HG03095 (cell line): ENCODE measurements around the gene ALDH1A1.

Experiments
- ATAC-seq: cut with Tn5 transposase; IDR thresholded peaks from one replicate; pipeline ENCODE4 v1.9.1; 2021; ENCODE audit warnings: moderate library complexity; ENCODE audit not compliant: unreplicated experiment

Gene ALDH1A1

DNA sequence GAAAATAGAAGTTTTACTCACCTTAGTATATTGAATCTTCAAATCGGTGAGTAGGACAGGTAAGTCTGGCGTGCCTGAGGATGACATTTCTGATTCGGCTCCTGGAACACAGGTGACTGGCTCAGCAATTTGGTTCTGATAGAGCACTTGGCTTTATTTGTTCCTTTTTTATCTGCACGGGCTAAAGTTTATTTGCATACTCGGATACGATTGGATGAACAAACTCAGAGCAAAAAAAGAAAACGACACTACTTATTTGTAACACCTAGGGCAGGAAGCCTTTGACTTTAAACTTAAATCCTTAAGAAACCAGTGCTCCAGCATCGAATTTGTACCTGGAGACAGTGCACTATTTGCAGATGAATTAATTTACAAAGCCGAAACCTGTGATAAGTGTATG is at the start of gene ALDH1A1:
ALDH1A1 (minus strand) TSS at position 140 of the 400 bp plus-strand sequence; CDS start at position 87, 53 bp downstream.
- no peak for ATAC-seq

DNA sequence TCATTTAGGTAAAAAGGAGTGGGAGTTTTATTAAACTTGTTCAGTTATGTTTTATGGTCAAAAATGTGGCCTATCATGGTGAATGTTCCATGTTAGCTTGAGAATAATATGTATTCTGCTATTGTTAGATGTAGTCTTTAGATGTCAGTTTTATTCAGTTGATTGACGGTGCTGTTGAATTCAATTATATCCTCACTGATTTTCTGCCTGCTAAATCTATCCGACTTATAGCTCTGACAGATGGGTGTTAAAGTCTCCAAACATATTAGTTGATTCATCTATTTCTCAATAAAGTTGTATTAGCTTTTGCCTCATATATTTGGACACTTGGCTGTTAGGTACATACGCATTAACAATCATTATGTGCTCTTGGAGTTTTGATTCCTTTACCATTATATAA is 49.0 kb upstream of the ALDH1A1 start:
- no peak for ATAC-seq

DNA sequence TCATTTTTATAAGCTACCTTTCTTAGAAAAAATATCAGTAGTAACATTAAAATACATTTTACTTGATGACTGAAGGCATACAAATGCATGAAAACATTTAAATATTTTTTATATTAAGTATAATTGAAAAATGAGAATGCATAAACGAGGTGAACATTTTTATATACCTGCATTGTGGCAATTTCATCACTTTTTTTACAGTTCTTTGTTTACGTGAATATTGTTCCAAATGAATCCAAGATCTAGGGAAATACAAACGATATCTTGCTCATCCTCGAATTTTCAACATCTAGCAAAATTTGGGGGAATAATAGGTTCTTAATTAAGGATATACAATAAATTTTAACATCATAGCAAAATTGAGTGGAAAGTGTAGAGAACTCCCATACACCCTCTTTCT is 45.5 kb upstream of the ALDH1A1 start:
- ATAC-seq = no peak

DNA sequence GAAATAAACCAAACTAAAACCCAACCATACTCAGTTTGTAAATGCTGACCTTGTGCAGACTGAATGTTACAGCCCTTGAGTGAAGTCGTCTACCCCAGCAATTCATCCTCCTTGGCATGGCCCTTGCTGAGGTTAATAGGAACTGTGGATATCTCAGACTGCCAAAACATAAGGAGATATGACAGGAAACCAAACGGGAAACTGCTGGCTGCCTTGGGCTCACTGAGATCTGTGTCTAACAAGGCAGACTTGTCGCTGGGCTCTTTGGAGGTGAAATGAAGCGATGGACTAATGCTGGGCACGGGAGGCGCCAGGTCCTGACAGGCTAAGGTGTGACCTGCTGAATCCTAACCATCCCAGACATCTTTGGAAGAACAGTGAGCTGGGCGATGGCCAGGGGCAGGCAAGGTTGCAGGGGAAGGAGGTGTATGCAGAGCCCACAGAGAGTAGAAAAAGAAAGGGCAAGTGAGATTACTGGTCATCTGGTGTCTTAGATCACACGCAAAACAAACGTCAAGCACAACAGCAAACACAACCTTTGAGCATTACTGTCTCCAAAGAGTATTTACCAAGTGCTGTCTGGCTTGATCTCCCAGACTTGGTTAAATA is 44.6 kb upstream of the ALDH1A1 start:
- no peak for ATAC-seq

DNA sequence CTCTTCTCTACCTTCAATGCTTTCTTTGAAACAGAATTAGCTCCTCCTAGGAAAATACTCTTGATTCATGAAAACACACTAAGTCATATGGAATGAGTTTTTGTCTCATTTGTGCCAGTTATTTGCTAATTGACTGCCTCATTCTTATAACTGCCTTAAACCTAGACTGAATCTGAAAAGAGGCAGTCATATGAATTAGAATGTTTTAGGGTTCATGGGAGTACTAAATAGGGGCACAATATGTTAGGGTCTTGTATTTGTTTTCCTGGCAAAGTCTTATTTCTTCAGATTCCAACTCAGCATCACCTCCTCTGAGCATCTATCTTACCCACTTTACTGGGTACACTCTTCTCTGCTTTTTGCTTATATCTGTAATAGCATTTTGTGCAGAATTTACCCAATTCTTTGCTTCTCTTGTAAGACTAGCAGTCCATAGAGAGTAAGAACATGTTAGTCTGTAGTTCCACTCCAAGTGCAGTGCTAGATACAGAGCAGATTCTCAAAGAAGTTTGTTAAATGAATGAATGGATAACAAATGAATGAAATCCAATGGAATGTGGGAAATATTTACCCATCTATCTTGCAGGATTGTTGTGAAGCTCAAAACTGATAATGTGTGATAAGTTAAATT is 43.9 kb upstream of the ALDH1A1 start:
- ATAC-seq = no peak

DNA sequence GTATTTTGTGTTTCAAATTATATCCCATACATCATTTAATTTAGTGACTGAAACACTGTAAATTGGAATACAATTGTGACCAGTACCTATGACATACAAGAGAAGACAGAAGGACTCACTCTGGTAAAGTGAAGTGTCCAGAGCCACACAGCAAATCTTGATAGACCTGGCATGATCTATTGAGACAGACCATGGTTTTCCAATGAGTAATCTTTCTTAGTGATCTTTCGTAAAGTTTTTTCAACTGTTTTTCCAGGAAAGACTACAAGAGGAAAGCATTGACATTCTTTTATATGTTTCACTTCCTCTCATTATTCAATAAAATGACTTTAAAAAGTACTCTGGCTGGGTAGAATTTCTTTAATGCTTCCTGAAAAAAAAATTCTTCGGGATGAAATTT is 43.3 kb upstream of the ALDH1A1 start:
- ATAC-seq = no peak

DNA sequence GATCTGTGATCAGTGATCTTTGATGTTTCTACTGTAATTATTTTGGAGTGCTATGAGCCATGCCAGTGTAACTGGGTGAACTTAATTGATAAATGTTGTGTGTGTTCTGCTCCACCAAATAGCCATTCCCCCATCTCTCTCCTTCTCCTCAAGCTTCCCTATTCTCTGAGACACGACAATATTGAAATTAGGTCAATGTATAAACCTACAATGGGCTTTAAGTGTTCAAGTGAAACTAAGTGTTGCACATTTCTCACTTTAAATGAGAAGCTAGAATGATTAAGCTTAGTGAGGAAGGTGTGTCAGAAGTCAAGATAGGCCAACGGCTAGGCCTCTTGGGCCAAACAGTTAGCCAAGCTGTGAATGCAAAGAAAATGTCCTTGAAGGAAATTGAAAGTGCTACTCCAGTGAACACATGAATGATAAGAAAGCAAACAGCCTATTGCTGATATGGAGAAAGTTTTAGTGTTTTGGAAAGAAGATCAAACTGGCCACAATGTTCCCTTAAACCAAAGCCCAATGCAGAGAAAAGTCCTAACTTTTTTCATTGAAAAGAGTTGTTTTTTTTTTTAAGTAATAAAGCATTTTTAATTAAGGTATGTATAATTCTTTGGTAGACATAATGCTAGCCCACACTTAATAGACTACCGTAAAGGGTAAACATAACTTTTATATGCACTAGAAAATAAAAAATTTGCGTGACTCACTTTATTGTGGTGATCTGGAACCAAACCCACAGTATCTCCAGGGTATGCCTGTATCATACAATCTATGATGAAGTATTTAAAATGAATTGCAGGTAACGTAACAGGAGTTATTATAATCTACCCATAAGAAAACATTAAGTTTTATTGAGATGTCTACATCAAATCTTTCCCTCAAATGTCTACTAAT is 42.5 kb upstream of the ALDH1A1 start:
- no peak for ATAC-seq

DNA sequence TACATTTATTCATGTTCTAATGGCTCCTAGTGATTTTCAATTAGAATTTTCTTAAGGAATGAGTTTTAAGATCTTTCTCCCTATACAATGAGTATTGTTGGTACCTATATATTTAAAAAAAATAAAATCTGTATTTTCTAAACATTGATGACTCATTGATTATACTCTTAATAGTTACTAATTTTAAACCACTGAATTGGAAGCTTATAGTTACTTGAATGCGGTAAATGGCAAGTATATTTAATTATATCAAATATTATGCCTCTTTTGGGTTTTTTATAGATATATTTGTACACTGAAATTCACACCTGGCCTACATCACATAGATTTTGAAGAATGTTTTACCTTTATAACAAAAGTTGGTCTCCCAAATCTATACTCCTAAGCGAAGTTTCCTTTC is 38.9 kb upstream of the ALDH1A1 start:
- ATAC-seq = no peak

DNA sequence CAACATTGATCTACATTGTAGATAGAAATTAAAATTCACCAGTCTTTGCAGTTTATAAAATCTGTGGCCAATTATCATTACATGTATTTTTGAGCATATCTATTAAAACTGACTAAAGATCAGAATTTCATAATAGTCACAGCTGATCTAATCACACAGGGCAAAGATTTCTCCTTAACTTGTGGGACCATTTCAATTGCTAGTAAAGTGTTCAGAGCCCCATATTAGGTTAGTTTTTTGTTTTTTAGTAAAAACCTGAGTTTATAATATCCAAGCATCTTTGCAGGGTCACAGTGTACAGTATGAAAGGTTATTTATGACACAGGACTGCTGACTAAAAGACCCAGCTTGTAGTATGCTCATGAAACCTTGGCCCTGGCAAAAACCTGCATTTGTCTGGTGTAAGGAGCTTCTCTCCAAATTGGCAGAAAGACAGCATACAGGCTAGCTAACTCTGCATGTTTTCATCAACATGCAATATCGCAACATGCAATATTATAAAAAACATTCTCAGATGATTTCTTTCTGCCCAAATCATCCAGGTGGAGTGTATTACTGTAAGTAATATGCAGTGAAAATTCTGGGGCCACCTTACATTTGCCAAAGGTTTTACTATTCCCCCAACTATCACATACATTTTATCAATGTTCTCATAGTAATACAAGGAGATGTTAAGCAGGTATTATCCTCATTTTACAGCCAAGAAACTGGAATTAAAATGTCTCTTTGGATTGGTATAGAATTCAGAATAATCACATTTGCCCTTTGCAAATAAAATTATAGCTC is 37.7 kb upstream of the ALDH1A1 start:
- ATAC-seq = no peak

DNA sequence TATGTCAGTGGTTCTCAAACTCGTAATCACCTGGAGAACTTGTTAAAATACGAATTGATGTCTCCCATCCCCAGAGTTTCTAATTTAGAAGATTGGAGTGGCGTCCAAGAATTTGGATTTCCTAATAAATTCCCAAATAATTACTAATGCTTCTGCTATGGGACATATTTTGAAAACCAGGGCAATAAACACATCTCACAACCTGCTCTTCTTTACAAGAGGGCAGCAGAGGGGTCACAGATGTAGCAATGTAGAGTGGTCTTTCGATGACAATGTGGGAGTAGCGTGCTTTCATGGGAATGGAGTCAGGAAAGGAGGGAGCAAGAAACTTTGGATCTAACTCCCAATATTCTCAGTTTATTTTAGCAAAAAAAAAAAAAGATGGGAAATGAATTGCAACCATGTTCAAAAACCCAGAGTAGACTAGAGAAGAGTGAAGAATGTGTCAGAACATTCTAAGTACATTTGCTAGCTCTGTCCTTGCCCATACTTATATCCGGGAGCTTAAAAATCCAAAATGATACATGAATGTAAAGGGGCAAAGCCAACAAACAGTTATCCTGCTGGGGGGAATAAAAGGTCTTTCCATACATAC is 33.8 kb upstream of the ALDH1A1 start:
- no peak for ATAC-seq

DNA sequence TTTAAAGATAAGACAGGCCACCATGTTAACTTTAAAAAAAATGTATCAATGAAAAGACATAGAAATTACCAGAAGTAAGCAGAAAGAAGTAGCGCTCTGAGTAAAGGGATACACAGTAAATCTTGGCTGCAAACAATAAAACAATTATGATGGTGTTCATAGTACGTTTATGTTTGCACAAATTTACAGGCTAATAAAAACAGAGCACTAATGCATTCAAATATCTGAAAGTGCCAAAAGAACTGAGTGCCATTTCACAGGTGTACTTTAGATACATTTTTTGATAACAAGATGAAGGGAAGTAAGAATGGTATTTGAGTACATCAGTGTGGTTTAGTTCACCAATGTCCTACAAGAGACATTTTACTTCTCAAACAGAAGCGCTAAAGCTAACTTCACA is 32.9 kb upstream of the ALDH1A1 start:
- ATAC-seq = no peak

DNA sequence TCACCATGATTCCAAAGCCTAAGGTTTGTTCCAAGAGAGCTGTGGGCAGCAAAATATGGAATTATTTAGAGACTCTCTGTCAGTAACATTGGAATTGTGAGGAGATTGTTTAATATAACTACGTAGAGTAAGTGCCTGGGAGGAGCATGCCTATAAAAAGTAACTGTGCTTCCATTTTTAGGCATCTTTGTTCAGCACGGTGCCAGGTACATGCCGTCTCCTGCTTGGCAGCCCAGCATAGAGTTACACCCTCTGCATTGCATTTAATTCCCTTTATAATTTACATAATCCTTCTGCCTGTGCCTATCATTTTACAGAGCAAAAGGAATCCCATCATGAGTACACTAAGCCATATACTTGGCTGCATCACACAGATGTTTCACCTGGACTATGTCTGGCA is 32.1 kb upstream of the ALDH1A1 start:
- ATAC-seq = no peak

DNA sequence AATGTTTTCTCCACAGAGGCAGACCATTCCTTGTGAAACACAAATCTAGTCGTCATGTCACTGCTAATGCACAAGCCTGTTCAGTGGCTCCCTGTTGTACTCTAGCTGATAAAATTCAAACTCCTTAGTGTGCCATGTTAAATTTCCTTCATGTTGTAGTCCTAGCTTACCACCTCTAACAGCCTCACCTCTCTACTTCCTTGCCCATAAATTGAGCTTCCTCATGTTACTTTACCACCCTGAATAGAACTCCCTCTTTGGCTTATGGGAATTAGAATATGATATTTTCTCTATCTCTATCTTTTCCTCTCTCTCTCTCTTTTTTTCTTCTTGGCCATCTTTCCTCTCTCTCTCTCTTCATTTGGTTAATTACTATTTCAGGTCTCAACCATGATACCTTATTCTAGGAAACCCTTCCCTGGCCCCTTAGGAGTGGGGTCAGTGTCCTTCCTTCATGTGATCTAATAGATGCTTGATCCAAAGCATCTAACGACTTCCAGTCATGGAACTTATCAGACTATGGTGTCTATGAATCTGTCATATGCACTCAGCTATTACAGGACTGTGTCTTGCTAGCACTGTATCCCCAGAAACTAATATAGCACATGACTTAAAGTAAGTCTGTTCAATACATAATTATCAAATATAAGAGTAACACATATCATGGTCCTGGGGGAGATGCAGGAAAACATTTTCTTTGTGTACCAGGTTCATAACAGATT is 31.5 kb upstream of the ALDH1A1 start:
- no peak for ATAC-seq

DNA sequence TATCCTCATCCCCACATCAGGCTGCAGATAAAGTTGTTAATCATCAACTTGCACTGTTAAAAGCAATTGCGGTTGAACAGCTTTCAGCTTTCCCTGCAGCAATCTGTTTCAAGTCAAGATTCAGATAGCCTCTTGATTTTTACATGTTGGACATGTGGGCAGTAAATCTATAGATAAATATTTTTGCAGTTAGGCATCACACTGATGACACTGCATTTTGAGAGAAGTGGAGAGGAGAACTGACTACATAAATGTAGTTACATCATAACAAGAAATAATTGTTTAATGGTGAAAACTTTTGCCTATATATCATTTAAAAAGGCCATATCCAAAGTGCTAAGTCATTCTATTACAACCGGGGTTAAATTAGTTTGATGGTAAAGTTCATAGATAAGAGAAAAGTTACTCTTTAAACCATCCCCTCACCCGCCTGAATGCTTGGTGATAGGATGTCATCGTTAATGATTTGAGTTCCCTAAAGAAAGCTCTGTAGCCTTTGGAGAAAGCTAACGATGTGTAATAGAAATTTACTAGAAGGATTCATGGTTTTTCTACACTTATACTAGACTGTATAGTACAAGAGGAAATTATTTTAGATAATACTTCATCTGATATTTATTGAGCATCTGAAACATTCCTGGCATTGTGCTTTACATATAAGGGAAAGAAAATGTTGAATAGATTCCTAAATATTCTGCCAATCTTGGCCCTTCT is 30.8 kb upstream of the ALDH1A1 start:
- ATAC-seq = no peak

DNA sequence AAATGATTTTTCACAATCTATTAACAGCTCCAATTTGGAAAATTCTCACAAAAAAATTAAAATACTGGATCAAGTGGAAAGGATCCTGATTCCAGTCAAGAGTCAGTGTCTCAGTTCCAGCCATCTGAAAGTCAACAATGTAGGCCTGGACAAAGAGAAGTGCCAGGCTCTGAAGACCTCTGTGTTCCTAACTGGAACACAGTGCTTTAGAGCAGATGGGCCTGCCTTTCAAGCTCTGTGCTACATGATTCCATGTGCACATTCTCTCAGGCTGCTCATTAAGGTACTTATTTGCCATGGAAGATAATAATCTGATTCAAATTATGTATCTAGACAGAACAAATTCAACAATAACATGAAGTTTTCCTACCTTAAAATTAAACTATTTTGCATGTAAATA is 30.2 kb upstream of the ALDH1A1 start:
- ATAC-seq = no peak

DNA sequence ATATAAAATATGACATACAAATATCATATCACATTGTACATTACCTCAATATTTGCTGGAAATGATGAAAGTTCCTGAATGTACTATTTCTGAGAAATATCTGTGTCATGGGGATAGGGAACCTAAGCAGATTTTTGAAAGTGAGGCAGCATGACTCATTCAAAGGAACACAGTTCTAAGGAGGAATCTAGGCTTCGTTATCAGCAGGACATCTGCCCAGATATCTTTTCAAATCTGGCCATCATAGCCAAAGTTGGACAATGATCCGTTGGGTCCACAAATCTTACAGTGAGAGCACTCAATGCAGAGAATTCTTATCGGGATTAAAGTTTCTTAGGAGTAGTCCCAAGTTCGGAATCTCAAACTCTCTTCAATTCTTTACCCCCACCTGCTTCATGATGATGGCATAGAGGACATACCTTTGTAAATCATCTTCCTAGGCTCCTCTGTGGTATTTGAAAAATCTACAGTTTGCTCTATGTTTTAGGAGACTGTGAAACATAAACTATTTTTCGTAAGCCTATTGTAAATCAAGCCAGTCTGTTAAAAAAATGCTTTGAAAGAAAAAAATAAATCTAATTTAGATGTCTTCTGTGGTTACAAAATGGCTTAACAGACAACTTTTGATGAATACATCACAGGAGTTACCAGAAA is 29.4 kb upstream of the ALDH1A1 start:
- ATAC-seq = no peak

DNA sequence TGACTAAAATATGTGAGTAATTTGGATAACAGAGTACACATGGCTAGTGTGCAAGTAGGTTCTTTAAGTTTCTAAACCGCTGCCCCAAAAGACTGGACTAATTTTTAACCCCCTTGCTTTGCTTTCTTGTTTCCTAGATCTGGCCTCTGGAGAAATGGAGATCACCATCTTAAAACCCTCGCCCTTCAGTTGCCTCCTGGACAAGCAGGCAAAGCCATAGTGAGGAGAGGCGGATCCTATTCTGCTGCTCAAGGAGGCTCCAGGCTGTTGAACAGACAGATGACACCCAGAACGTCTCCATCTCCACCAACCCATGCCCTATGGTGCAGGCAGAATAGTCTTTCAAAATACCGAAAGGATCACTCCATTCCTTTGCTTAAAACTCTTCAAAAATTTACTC is 28.6 kb upstream of the ALDH1A1 start:
- ATAC-seq = no peak

DNA sequence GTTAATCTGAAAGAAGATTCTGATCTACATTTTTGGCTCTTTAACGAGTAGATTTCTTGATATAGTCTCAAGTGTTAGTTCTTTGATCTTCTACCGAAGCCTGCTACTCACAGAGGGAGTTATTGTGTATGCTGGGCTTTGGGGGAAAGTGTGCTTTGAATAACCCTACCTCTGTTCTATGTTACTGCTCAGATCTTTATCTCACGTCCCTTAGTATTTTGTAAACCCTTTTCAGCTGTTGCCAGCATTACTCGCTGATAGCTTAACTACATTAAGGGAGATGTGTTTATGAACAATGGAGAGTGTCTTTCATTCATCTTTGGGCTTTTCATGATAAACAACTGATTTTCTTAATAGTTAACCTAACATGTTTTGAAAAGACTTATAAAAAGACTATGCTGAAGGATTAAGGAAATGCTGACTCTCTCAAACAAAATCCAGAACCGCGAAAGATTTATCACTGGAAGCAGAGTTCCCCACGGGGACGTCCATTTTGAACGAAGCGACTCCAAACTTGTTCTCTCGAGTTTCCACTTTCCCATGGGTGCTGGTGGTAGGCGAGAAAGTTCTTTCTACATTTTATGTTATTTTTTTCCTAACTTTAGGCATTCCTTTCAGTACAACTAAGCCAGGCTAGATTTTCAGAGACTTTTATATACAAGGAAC is 27.9 kb upstream of the ALDH1A1 start:
- no peak for ATAC-seq

DNA sequence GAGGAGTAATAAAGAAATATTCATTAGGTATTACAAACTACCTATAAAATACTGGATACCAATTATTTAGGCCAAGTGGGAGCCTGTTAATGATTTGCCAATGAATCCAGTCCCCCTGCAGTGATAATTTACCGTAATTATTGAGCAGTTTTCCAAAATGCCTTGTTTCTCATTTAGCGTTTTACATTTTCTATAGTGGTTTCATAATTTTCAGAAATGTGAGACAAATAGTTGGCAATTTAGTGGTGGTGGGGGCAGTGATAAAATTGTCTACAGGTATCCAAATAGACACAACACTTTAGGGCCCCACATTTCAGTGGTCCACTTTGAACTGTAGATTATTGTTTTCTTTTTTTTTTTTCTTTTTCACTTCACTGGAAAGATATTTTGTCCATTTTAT is 27.3 kb upstream of the ALDH1A1 start:
- no peak for ATAC-seq
